Mesothelial cell of epicardium (in vitro differentiated cells): ENCODE measurements around the gene VWA8. TPM values are rescaled to one million over a fixed set of nuclear protein-coding genes. Genes with fewer than 3 reads are reported as not detected.
A peak's percentile ranks its signal among the peaks of the same experiment; 100 is the strongest.

Experiments
- DNase-seq, 2 experiments: peaks; one replicate each; pipeline ENCODE4 v3.0.0; 2021; ENCODE audit warnings: low spot score in 2 of 2; ENCODE audit not compliant: unreplicated experiment in 2 of 2
- H3K27ac Mint-ChIP-seq: 2 replicates; pipeline ENCODE4 v1.8.0; 2021; ENCODE audit warnings: mixed read lengths
- H3K27me3 Mint-ChIP-seq: 2 replicates; pipeline ENCODE4 v1.8.0; 2021; ENCODE audit warnings: low read depth, mixed read lengths
- H3K36me3 Mint-ChIP-seq: 2 replicates; pipeline ENCODE4 v1.8.0; 2021; ENCODE audit warnings: mixed read lengths
- H3K4me1 Mint-ChIP-seq: 2 replicates; pipeline ENCODE4 v1.8.0; 2021; ENCODE audit warnings: mixed read lengths
- H3K4me3 Mint-ChIP-seq: 2 replicates; pipeline ENCODE4 v1.8.0; 2021; ENCODE audit warnings: mild to moderate bottlenecking, moderate library complexity, mixed read lengths
- H3K9me3 Mint-ChIP-seq: 2 replicates; pipeline ENCODE4 v1.8.0; 2021; ENCODE audit warnings: mixed read lengths
- CTCF ChIP-seq: fragments of 200-600 bp; sonication (generic); IDR thresholded peaks from one replicate; pipeline ENCODE4 v1.5.0; 2021; ENCODE audit warnings: antibody characterized with exemption; ENCODE audit not compliant: unreplicated experiment
- total RNA-seq: library from RNA; stranded (reverse); gene quantifications from 3 replicates; pipeline ENCODE4 v1.2.1, GENCODE V29; 2021

VWA8 gene
- total RNA-seq, 1 donor from 2014 or later, result 20.0 TPM

DNA sequence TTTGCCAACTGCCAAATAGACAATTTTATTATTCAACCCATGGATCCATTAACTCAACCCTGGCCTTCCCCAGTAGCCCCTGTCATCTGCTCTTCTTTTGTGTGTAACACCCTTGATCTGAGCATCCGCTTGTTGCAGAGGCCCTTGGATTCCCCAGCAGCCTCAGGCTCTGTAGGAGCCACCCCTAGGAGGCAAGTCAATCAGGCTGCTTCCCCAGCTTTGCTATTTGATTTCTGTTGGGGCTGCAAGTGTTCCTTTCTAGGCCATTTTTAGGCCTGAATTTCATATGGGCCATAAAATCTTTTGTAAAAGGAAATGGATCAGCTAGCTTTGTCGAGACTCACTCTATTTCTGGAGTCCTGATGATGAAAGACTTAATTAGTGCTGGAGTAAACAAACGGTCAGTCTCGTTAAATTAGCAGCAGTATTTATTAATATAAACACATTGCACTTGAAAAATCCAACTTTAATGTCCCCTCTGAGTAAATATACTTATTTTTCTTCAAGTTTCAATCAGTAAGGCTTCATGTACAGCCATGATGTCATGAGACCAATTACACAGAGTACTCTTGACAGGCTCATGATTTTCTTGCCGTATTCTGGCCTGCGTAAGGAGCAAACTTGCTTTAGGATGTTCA, 398.2 kb downstream of the VWA8 start:
- H3K4me1 Mint-ChIP-seq, result peaks cover 33% of the 10 kb centered on the region
- no peak overlapping the region for H3K4me3 Mint-ChIP-seq
- no peak for DNase-seq
- H3K36me3 Mint-ChIP-seq, result peaks cover 2% of the 10 kb centered on the region
- no peak overlapping the region for H3K27ac Mint-ChIP-seq
- no peaks in the 10 kb centered on the region for H3K9me3 Mint-ChIP-seq
- no peak for TF ChIP-seq CTCF
- no peaks in the 10 kb centered on the region for H3K27me3 Mint-ChIP-seq

- Mint-ChIP-seq H3K4me1 (peaks cover 33% of the 10 kb centered on the region), H3K27ac (no peak overlapping the region), H3K27me3 (no peaks in the 10 kb centered on the region), H3K36me3 (no peaks in the 10 kb centered on the region), H3K4me3 (no peak overlapping the region), H3K9me3 (no peaks in the 10 kb centered on the region)
- no peak for TF ChIP-seq CTCF
- DNase-seq, result peak; percentile 41 to 68
Measured at GRCh38 chr13:41562083-41562482, 398.8 kb downstream of the VWA8 start.

DNA sequence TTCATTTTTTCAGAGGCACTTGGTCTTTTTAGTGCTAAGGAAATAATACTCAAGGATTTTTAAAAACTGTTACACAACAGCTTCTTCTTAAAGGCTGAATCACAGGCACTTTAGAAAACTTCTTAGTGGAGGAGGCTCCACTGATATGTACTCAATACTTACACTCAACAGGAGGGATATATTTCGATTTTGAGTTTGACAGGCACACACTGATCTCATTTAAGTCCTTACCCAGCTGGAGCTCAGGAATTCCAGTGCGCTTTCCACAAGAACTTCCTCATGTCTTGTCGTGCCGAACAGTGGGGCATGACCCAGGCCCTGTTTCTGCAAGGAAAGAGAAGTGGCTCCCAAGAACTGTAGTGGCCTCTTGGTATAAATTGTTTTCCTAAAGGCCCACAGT, 399.7 kb downstream of the VWA8 start:
- Mint-ChIP-seq H3K9me3 (no peaks in the 10 kb centered on the region), H3K4me3 (no peak overlapping the region), H3K27me3 (no peaks in the 10 kb centered on the region), H3K36me3 (no peaks in the 10 kb centered on the region), H3K27ac (no peak overlapping the region), H3K4me1 (peaks cover 33% of the 10 kb centered on the region)
- no peak for TF ChIP-seq CTCF
- no peak for DNase-seq

GRCh38 chr13:41558781-41559560, 401.9 kb downstream of the VWA8 start:
- DNase-seq, result no peak
- TF ChIP-seq CTCF, result no peak
- Mint-ChIP-seq H3K27ac (no peak overlapping the region), H3K4me1 (peaks cover 17% of the 10 kb centered on the region), H3K9me3 (no peaks in the 10 kb centered on the region), H3K27me3 (no peaks in the 10 kb centered on the region), H3K36me3 (no peaks in the 10 kb centered on the region), H3K4me3 (no peak overlapping the region)

DNA sequence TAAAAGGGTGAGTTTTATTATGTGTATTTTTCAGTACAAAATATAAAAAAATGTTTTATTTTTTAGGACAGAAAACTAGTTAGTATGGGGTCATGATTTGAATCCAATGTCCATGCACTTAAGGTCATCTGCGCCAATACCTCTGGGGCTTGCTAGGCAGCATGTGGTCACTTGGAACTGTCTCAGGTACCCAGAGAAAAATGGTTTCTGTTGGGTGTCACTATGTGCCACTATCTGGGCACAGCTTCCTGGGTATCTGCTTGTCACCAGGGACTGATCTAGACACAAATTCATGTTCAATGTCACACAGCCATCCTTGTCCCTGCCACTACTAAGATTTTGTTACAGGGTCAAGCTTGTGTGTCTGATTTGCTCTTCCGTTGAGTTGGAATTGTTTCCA, 403.2 kb downstream of the VWA8 start:
- Mint-ChIP-seq H3K9me3 (no peaks in the 10 kb centered on the region), H3K27ac (no peak overlapping the region), H3K4me1 (peaks cover 9% of the 10 kb centered on the region), H3K36me3 (no peaks in the 10 kb centered on the region), H3K27me3 (no peaks in the 10 kb centered on the region), H3K4me3 (no peak overlapping the region)
- no peak for DNase-seq
- TF ChIP-seq CTCF, result no peak
